GM21717 (cell line): Measurements from ENCODE around the gene KLF15.

Experiments
- ATAC-seq: cut with Tn5 transposase; IDR thresholded peaks from one replicate; pipeline ENCODE4 v1.9.1; 2021; ENCODE audit warnings: mild to moderate bottlenecking, moderate library complexity; ENCODE audit not compliant: unreplicated experiment

KLF15 gene

GRCh38 chr3:126307591-126308393 lies 49.4 kb downstream of the KLF15 start:
- no peak for ATAC-seq

- ATAC-seq, result no peak
Measured at GRCh38 chr3:126306888-126307482, 50.2 kb downstream of the KLF15 start.

- no peak for ATAC-seq
Measured at GRCh38 chr3:126306397-126306796, 50.8 kb downstream of the KLF15 start.

- ATAC-seq, result no peak
Measured at GRCh38 chr3:126305427-126305826, 51.8 kb downstream of the KLF15 start.

- ATAC-seq, result no peak
Measured at GRCh38 chr3:126304704-126305103, 52.5 kb downstream of the KLF15 start.

DNA sequence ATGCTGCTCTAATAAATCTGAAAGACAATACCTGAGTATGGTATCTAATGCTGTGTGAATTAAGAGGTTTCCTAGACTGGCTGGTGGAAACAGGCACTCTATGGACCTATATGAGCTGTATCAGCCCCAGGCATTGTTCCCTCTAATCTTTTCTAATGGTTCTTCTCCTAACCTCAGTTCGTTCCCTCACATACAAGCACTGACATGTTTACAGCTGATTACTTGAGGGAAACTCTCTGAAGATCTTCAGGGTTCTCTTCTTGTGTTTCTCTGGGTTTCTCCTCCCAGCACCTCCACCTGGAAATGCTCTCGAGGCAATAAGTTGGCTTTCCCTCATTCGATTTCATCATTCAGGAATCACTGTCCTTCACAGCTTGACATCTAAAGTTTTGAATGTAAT lies 52.9 kb downstream of the KLF15 start:
- no peak for ATAC-seq

GRCh38 chr3:126303272-126303671 lies 53.9 kb downstream of the KLF15 start:
- ATAC-seq, result no peak

GRCh38 chr3:126300761-126301481 lies 56.3 kb downstream of the KLF15 start:
- no peak for ATAC-seq

- ATAC-seq, result no peak
Measured at GRCh38 chr3:126300001-126300760, 57.0 kb downstream of the KLF15 start.

DNA sequence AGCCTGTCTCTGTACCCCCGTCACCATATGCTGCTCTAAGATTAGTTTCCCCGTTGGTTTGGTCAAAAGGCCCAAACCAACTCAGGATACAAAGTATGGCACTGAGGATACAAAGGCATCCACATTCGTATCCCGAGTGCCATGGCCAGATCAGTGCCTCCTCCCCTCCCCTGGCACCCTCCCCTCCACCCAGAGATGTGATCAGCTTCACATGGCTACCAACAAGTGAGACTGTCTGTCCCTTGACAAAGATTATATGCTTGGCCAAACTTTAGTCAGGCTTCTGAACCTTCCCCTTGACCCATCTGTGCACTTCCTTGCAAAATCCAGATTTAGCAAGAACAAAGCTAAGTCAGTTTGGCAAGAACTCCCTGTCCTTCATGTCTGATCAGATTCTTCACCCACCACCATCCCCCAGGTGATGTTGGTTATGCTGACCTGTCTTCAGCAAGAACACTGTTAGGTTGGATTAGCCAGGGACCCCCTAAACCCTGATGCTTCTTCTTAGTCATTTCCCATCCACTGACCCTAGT lies 61.7 kb downstream of the KLF15 start:
- no peak for ATAC-seq

DNA sequence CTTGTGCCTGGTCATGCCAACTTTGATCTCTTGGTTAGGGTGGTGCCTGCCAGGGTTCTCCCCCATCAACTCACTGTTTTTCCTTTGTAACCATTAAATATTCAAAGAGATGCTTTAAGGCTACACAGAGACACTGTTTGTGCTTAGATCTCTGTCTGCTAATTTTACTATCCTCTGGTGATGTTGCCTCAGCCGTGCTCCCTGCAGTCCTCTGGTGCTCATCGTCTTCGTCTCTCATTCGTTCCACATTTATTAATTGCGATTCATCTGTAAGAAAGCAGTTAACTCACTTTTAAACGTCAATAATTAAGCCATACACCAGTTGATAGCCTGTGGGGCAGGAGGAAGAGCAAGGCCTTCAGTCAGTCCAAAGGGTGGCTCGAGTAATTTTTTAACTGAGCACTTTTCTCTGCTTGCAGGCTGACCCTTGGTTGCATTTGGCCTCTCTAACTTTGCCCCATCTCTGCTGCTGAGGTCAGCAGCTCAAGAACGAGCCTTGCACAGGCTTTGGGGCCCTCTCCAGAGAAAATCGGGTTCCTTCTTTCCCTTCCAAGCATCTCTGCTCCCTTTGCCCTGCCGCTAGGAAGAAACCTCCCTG lies 62.9 kb downstream of the KLF15 start:
- no peak for ATAC-seq

DNA sequence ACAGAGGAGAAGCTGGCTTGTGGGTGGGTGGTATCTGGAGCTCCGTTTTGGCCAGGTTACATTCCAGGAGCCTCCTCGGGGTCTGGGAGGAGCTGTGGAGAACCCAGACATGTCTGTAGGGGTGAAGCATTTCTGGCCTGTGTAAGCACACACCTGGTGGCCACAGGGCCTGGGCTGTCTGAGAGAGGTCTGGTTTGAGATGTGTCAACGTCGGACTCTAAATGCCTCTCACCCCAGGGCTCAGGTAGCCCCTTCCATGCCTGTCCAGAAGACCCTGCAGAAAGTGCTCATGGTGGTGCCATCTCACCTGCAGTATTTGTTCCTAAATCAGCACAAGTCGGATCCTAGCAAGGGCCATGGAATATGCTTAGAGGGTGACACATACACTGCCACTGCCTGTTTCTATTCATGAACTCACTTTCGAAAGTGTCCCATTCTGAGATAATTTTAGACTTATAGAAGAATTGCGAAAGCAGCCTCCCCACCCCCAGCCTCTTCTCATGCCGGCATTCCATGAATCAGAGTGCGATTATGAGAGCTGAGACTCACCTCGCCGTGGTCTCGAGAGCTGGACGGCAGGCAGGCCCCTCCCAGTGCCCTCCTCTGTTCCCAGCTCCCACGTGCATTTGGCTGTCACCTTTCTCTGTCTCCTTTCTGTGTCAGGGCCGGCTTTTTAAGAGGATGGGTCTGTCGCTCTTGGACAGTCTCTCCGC lies 63.7 kb downstream of the KLF15 start:
- ATAC-seq, result no peak
